PC-9 (cell line): ENCODE data around the gene WT1. TPM values are rescaled to one million over a fixed set of nuclear protein-coding genes. Genes with fewer than 3 reads are reported as not detected.

Experiments used
- BruUV-seq: library from RNA; stranded (reverse); fragments of 400-500 nt; replicated peaks from 2 replicates; lab custom pipeline; 2021; lab: Mats Ljungman, UMichigan
- CTCF ChIA-PET: fragments of 300-600 bp; sonication (Branson Sonifier 250); formaldehyde crosslinking; loops from one replicate; lab custom pipeline; 2022; ENCODE audit warnings: antibody characterized with exemption; lab: Charles Lee
- POLR2A ChIA-PET: fragments of 300-600 bp; sonication (Branson Sonifier 250); formaldehyde crosslinking; loops from one replicate; lab custom pipeline; 2022; ENCODE audit warnings: antibody characterized with exemption; ENCODE audit not compliant: unreplicated experiment; lab: Charles Lee
- DNase-seq, 2 experiments: peaks; one replicate each; pipeline versions ENCODE4 v3.0.0 to v3.0.0-alpha.2; 2015 to 2022; ENCODE audit warnings: mixed read lengths in 1 of 2
- H2AFZ ChIP-seq: fragments of 200-600 bp; sonication (generic); 2 replicates; pipeline ENCODE4 v1.8.1; 2017; ENCODE audit warnings: antibody characterized with exemption
- H3F3A ChIP-seq: fragments of 200-600 bp; sonication (generic); 2 replicates; pipeline ENCODE4 v1.8.1; 2017; ENCODE audit warnings: antibody characterized with exemption, mild to moderate bottlenecking, low read depth; ENCODE audit not compliant: insufficient read depth
- H3K27ac ChIP-seq: fragments of 200-600 bp; sonication (generic); 2 replicates; pipeline ENCODE4 v1.6.1; 2016; ENCODE audit warnings: mixed run types
- H3K27me3 ChIP-seq: fragments of 200-600 bp; sonication (generic); 2 replicates; pipeline ENCODE4 v1.6.1; 2016; ENCODE audit warnings: low read depth, mixed run types; ENCODE audit not compliant: insufficient read depth
- H3K36me3 ChIP-seq: fragments of 200-600 bp; sonication (generic); 2 replicates; pipeline ENCODE4 v1.6.1; 2016; ENCODE audit warnings: low read depth, mixed run types
- H3K4me1 ChIP-seq: fragments of 200-600 bp; sonication (generic); replicated peaks from 2 replicates; pipeline ENCODE4 v1.6.1; 2016; ENCODE audit warnings: mixed run types; ENCODE audit not compliant: insufficient read depth
- H3K4me2 ChIP-seq: fragments of 200-600 bp; sonication (generic); 2 replicates; pipeline ENCODE4 v1.6.1; 2017; ENCODE audit warnings: mixed run types
- H3K4me3 ChIP-seq: fragments of 200-600 bp; sonication (generic); 2 replicates; pipeline ENCODE4 v1.6.1; 2016; ENCODE audit warnings: mixed run types
- H3K79me2 ChIP-seq: fragments of 200-600 bp; sonication (generic); 2 replicates; pipeline ENCODE4 v1.6.1; 2017; ENCODE audit warnings: low read depth, mixed run types
- H3K9me2 ChIP-seq: fragments of 200-600 bp; sonication (generic); 2 replicates; pipeline ENCODE4 v1.8.1; 2017; ENCODE audit warnings: mild to moderate bottlenecking; ENCODE audit not compliant: insufficient read depth
- H3K9me3 ChIP-seq: fragments of 200-600 bp; sonication (generic); 2 replicates; pipeline ENCODE4 v1.8.1; 2016; ENCODE audit warnings: low read depth; ENCODE audit not compliant: insufficient read depth
- H4K20me1 ChIP-seq: fragments of 200-600 bp; sonication (generic); 2 replicates; pipeline ENCODE4 v1.8.1; 2017; ENCODE audit not compliant: insufficient read depth
- CTCF ChIP-seq: fragments of 200-600 bp; sonication (generic); conservative IDR thresholded peaks from 2 replicates; pipeline ENCODE4 v1.6.1; 2017; ENCODE audit warnings: mixed run types, antibody characterized with exemption, mild to moderate bottlenecking, moderate library complexity
- EZH2 ChIP-seq: fragments of 200-600 bp; sonication (generic); IDR thresholded peaks from 2 replicates; pipeline ENCODE4 v1.8.0; 2017; ENCODE audit warnings: antibody characterized with exemption, low read depth
- intact Hi-C: fragments of 100-400 bp; cut with micrococcal nuclease; formaldehyde crosslinking; loops from one replicate; pipeline ENCODE4 v1.10.0; 2022; ENCODE audit not compliant: unreplicated experiment
- total RNA-seq: library from RNA; stranded (reverse); gene quantifications from 2 replicates; pipeline ENCODE4 v1.2.3, GENCODE V29; 2021

The WT1 gene
- total RNA-seq, 1 experiment from 2014 or later, result not detected

GRCh38 chr11:32411942-32412615 lies 23.3 kb downstream of the WT1 start:
- H2AFZ ChIP-seq, result no peak overlapping the region
- CTCF ChIA-PET, result no interaction called here

GRCh38 chr11:32405592-32405991 lies 29.7 kb downstream of the WT1 start:
- no peak overlapping the region for H3K27ac ChIP-seq
- CTCF ChIA-PET, result no interaction called here
- H3F3A ChIP-seq, result no peaks in the 10 kb centered on the region
- BruUV-seq, result no TSS peak
- no peak overlapping the region for H3K4me2 ChIP-seq
- H3K9me3 ChIP-seq, result no peaks in the 10 kb centered on the region
- H4K20me1 ChIP-seq, result no peaks in the 10 kb centered on the region
- POLR2A ChIA-PET, result no interaction called here
- H3K4me3 ChIP-seq, result no peak overlapping the region
- no peaks in the 10 kb centered on the region for H3K79me2 ChIP-seq
- H3K4me1 ChIP-seq, result no peaks in the 10 kb centered on the region
- no peaks in the 10 kb centered on the region for H3K36me3 ChIP-seq
- TF ChIP-seq EZH2 (no peak), CTCF (no peak)
- no peak overlapping the region for H2AFZ ChIP-seq
- intact Hi-C loops, result no loop called here
- H3K27me3 ChIP-seq, result peaks cover 10% of the 10 kb centered on the region; the same call in 1 of the 2 replicates
- H3K9me2 ChIP-seq, result no peaks in the 10 kb centered on the region
- no peak for DNase-seq

More at GRCh38 chr11:32411942-32412615, 23.3 kb downstream of the WT1 start:
- no peaks in the 10 kb centered on the region for H3F3A ChIP-seq
- H3K9me2 ChIP-seq, result no peaks in the 10 kb centered on the region
- H3K9me3 ChIP-seq, result no peaks in the 10 kb centered on the region
- no peak for DNase-seq
- intact Hi-C loops, result no loop called here
- H3K4me3 ChIP-seq, result no peak overlapping the region
- TF ChIP-seq CTCF (no peak), EZH2 (no peak)
- H3K27me3 ChIP-seq, result peaks cover 10% of the 10 kb centered on the region; the same call in 1 of the 2 replicates
- no TSS peak for BruUV-seq
- no peaks in the 10 kb centered on the region for H3K36me3 ChIP-seq
- H3K27ac ChIP-seq, result no peak overlapping the region
- no peaks in the 10 kb centered on the region for H3K79me2 ChIP-seq
- no peak overlapping the region for H3K4me2 ChIP-seq
- no peaks in the 10 kb centered on the region for H3K4me1 ChIP-seq
- H4K20me1 ChIP-seq, result no peaks in the 10 kb centered on the region
- POLR2A ChIA-PET, result no interaction called here

GRCh38 chr11:32402836-32403235 lies 32.5 kb downstream of the WT1 start:
- H3K27ac ChIP-seq, result no peak overlapping the region
- no peaks in the 10 kb centered on the region for H3K9me2 ChIP-seq
- POLR2A ChIA-PET, result no interaction called here
- no peaks in the 10 kb centered on the region for H3K4me1 ChIP-seq
- no peaks in the 10 kb centered on the region for H3K36me3 ChIP-seq
- no peak overlapping the region for H3K4me2 ChIP-seq
- CTCF ChIA-PET, result no interaction called here
- H3K79me2 ChIP-seq, result no peaks in the 10 kb centered on the region
- no peak for DNase-seq
- no peak overlapping the region for H3K4me3 ChIP-seq
- H3K9me3 ChIP-seq, result no peaks in the 10 kb centered on the region
- H3K27me3 ChIP-seq, result 0 out of 2 replicates have a peak, but pooled peaks cover 11% of the 10 kb centered on the region
- intact Hi-C loops, result no loop called here
- H3F3A ChIP-seq, result no peaks in the 10 kb centered on the region
- no TSS peak for BruUV-seq
- TF ChIP-seq CTCF (no peak), EZH2 (no peak)
- H2AFZ ChIP-seq, result no peak overlapping the region
- no peaks in the 10 kb centered on the region for H4K20me1 ChIP-seq
